Epithelial cell of esophagus (primary cell): ENCODE results near the gene ZNF213.
A peak's percentile ranks its signal among the peaks of the same experiment; 100 is the strongest.

Experiments used
- DNase-seq: peaks from one replicate; pipeline ENCODE4 v3.0.0; 2010; ENCODE audit warnings: low read depth
- H3K4me3 ChIP-seq: 2 replicates; pipeline ENCODE4 v1.5.1; 2011; ENCODE audit warnings: mild to moderate bottlenecking, low read length, control low read depth
- CTCF ChIP-seq: IDR thresholded peaks from 2 replicates; pipeline ENCODE4 v1.5.1; 2011; ENCODE audit warnings: low read depth, mild to moderate bottlenecking, low read length, control low read depth, inconsistent platforms; ENCODE audit not compliant: insufficient read depth; ENCODE audit errors: missing control alignments

Gene ZNF213

GRCh38 chr16:3187798-3188674 is 53.2 kb downstream of the ZNF213 start, which contains the start of gene OR1F1:
Gene OR1F1 (plus strand): TSS chr16:3188204.
- DNase-seq = peak; percentile 69
- peak within 1 kb of the TSS; percentile 62 for H3K4me3 ChIP-seq
- no peak for TF ChIP-seq CTCF

- no peak for TF ChIP-seq CTCF
- no peak for DNase-seq
- peak overlapping the region; percentile 62 for H3K4me3 ChIP-seq
Observed at GRCh38 chr16:3188675-3188924, 53.8 kb downstream of the ZNF213 start.

- H3K4me3 ChIP-seq = peak overlapping the region; percentile 62
- peak; percentile 71 for DNase-seq
- no peak for TF ChIP-seq CTCF
Observed at GRCh38 chr16:3188925-3189825, 54.3 kb downstream of the ZNF213 start.

DNA sequence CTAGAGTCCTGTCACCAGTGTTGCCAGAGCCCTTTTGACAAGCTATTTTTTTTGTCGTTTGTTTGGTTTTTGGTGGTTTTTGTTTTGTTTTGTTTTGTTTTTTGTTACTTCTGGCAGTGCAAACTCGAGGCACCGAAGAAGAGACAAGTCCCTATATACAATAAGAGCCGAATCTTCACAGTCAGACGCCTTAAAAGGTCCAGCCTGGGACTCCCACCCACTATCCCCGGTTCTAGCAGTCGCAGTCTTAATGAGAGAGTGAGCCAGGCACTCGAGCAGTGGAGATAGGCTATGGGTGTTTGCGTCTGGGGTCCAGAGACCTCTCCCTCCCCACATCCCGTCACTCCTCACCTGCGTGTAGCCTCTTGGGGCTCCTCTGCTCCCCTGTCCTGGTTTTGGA is 55.0 kb downstream of the ZNF213 start:
- no peak for DNase-seq
- H3K4me3 ChIP-seq = peak overlapping the region; percentile 62
- TF ChIP-seq CTCF = no peak

- DNase-seq = peak; percentile 43
- no peak for TF ChIP-seq CTCF
- H3K4me3 ChIP-seq = peak overlapping the region; percentile 34
Observed at GRCh38 chr16:3190949-3191353, 56.1 kb downstream of the ZNF213 start.
